ENCODE results near the gene MYO3A.

DNA sequence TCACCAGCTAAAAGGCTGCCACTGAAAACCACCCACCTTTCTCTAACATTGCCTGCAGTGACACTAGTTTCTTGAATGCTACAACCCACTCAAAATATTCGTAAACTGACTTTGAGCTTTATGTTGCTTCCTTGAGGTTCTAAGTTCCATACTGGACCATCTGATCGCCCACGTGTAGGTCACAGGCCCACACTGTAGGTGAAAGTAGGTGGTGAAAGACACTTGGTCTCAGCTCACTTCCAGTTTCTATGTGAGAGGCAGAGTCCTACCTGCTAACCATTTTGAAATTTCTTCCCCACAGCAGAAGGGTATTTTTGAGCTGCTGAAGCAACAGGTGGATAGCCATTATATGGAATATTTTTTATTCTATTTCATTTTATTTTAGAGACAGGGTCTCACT lies 97.3 kb downstream of the MYO3A start:
- TF ChIP-seq, protein P1, sequence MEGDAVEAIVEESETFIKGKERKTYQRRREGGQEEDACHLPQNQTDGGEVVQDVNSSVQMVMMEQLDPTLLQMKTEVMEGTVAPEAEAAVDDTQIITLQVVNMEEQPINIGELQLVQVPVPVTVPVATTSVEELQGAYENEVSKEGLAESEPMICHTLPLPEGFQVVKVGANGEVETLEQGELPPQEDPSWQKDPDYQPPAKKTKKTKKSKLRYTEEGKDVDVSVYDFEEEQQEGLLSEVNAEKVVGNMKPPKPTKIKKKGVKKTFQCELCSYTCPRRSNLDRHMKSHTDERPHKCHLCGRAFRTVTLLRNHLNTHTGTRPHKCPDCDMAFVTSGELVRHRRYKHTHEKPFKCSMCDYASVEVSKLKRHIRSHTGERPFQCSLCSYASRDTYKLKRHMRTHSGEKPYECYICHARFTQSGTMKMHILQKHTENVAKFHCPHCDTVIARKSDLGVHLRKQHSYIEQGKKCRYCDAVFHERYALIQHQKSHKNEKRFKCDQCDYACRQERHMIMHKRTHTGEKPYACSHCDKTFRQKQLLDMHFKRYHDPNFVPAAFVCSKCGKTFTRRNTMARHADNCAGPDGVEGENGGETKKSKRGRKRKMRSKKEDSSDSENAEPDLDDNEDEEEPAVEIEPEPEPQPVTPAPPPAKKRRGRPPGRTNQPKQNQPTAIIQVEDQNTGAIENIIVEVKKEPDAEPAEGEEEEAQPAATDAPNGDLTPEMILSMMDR (IDR thresholded peaks at IDR 0.05): no peak
- TF ChIP-seq POLR2A (IDR thresholded peaks at IDR 0.05) (no peak), POLR2AphosphoS5 (IDR thresholded peaks at IDR 0.05) (no peak)

All from breast epithelium (tissue), 3 donors.